ENCODE results near the gene REV3L.

The REV3L gene

DNA sequence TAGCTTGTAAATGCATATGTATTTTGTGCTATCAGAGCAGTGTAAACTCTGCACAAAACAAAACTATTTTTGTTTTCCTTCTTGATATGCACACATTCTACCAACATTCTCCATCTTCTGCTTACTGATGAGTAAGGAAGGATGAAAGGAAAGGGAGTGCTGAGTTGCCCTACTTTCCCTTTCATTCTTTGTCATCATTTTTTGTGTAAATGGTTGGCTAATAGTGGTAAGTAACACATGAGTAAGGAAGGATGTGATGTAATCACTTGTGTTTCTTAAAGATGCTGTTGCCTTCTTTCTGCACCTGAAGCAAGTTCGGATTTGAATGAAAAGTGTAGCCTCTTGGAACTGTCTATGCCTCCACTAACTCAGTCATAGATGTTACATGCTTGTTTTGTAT lies 4.6 kb upstream of the REV3L start:
- TF ChIP-seq, protein P1, sequence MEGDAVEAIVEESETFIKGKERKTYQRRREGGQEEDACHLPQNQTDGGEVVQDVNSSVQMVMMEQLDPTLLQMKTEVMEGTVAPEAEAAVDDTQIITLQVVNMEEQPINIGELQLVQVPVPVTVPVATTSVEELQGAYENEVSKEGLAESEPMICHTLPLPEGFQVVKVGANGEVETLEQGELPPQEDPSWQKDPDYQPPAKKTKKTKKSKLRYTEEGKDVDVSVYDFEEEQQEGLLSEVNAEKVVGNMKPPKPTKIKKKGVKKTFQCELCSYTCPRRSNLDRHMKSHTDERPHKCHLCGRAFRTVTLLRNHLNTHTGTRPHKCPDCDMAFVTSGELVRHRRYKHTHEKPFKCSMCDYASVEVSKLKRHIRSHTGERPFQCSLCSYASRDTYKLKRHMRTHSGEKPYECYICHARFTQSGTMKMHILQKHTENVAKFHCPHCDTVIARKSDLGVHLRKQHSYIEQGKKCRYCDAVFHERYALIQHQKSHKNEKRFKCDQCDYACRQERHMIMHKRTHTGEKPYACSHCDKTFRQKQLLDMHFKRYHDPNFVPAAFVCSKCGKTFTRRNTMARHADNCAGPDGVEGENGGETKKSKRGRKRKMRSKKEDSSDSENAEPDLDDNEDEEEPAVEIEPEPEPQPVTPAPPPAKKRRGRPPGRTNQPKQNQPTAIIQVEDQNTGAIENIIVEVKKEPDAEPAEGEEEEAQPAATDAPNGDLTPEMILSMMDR (IDR thresholded peaks at IDR 0.05; ENCODE audit: low read length), result no peak
- TF ChIP-seq EZH2phosphoT487 (IDR thresholded peaks at IDR 0.05; ENCODE audit: low read length) (no peak), EZH2 (optimal IDR thresholded peaks at IDR 0.05; ENCODE audit: low read depth, low read length) (no peak)
- no peaks in the 10 kb centered on the region for H3K9me2 ChIP-seq (replicated peaks; ENCODE audit: insufficient read depth, low read length)
- H3K9me3 ChIP-seq (replicated peaks; ENCODE audit: insufficient read depth, low read length), result no peaks in the 10 kb centered on the region
- H3K4me2 ChIP-seq (ENCODE audit: low read depth, low read length), result no peak overlapping the region
- no peak overlapping the region for H3K27ac ChIP-seq (ENCODE audit: low read length)
- H3K36me3 ChIP-seq (replicated peaks; ENCODE audit: insufficient read depth, low read length), result no peaks in the 10 kb centered on the region; the same call in 1 of the 2 replicates
- H3K79me2 ChIP-seq (ENCODE audit: low read length), result peaks cover 39% of the 10 kb centered on the region
- H4K20me1 ChIP-seq (ENCODE audit: insufficient read depth, low read length), result no peaks in the 10 kb centered on the region
- peaks cover 17% of the 10 kb centered on the region for H3K4me1 ChIP-seq (ENCODE audit: low read length)
- H3K4me3 ChIP-seq (ENCODE audit: low read length), result no peak overlapping the region
- no peak overlapping the region for H3K9ac ChIP-seq (ENCODE audit: low read length)
- H3F3A ChIP-seq (ENCODE audit: insufficient read depth, low read length), result peaks cover 13% of the 10 kb centered on the region
- DNase-seq, result no peak
- no peaks in the 10 kb centered on the region for H3K27me3 ChIP-seq (replicated peaks; ENCODE audit: insufficient read depth, low read length)
- no peak overlapping the region for H2AFZ ChIP-seq (ENCODE audit: low read length)

DNA sequence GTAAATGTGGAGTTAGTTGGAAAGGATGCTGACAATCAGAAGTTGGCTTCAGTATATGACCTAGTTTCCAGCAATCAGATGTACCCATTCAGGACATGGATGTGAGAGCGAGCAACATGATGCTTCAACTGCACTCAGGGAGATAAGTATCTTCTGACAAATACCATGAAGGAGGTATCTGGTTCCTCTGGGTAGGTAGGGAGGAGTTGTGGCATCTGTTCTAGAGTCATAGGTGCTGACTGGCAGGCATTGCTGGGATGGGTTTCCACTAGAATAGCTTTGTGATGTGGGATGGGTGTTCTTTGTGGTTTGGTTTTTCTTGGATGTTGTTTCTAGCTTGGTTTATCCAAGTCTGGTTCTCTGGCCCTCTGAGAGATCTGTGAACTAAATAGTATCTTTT lies 3.9 kb upstream of the REV3L start:
- Histone ChIP-seq H3K4me3 (ENCODE audit: low read length) (no peak overlapping the region), H3K36me3 (replicated peaks; ENCODE audit: insufficient read depth, low read length) (no peaks in the 10 kb centered on the region; the same call in 1 of the 2 replicates), H3F3A (ENCODE audit: insufficient read depth, low read length) (peaks cover 17% of the 10 kb centered on the region), H3K9ac (ENCODE audit: low read length) (no peak overlapping the region), H3K4me2 (ENCODE audit: low read depth, low read length) (no peak overlapping the region), H3K27ac (ENCODE audit: low read length) (no peak overlapping the region), H3K4me1 (ENCODE audit: low read length) (peaks cover 17% of the 10 kb centered on the region), H3K79me2 (ENCODE audit: low read length) (peaks cover 44% of the 10 kb centered on the region), H2AFZ (ENCODE audit: low read length) (no peak overlapping the region), H3K9me3 (replicated peaks; ENCODE audit: insufficient read depth, low read length) (no peaks in the 10 kb centered on the region), H3K27me3 (replicated peaks; ENCODE audit: insufficient read depth, low read length) (no peaks in the 10 kb centered on the region), H4K20me1 (ENCODE audit: insufficient read depth, low read length) (no peaks in the 10 kb centered on the region), H3K9me2 (replicated peaks; ENCODE audit: insufficient read depth, low read length) (no peaks in the 10 kb centered on the region)
- no peak for TF ChIP-seq EZH2phosphoT487 (IDR thresholded peaks at IDR 0.05; ENCODE audit: low read length)
- TF ChIP-seq EZH2 (optimal IDR thresholded peaks at IDR 0.05; ENCODE audit: low read depth, low read length), result no peak
- TF ChIP-seq, protein P1 (IDR thresholded peaks at IDR 0.05; ENCODE audit: low read length), result no peak
- DNase-seq, result no peak

- Histone ChIP-seq H3K9ac (ENCODE audit: low read length) (no peak overlapping the region), H3K4me1 (ENCODE audit: low read length) (peaks cover 17% of the 10 kb centered on the region), H4K20me1 (ENCODE audit: insufficient read depth, low read length) (no peaks in the 10 kb centered on the region), H3K27me3 (replicated peaks; ENCODE audit: insufficient read depth, low read length) (no peaks in the 10 kb centered on the region), H3K79me2 (ENCODE audit: low read length) (peaks cover 49% of the 10 kb centered on the region), H3K36me3 (replicated peaks; ENCODE audit: insufficient read depth, low read length) (no peaks in the 10 kb centered on the region; the same call in 1 of the 2 replicates), H3F3A (ENCODE audit: insufficient read depth, low read length) (peaks cover 22% of the 10 kb centered on the region), H3K4me3 (ENCODE audit: low read length) (no peak overlapping the region), H3K9me2 (replicated peaks; ENCODE audit: insufficient read depth, low read length) (no peaks in the 10 kb centered on the region), H2AFZ (ENCODE audit: low read length) (no peak overlapping the region), H3K27ac (ENCODE audit: low read length) (no peak overlapping the region), H3K4me2 (ENCODE audit: low read depth, low read length) (no peak overlapping the region), H3K9me3 (replicated peaks; ENCODE audit: insufficient read depth, low read length) (no peaks in the 10 kb centered on the region)
- no peak for DNase-seq
- no peak for TF ChIP-seq EZH2 (optimal IDR thresholded peaks at IDR 0.05; ENCODE audit: low read depth, low read length)
- TF ChIP-seq, protein P1 (IDR thresholded peaks at IDR 0.05; ENCODE audit: low read length), result no peak
These were observed 3.5 kb upstream of the REV3L start for GRCh38 chr6:111486475-111486874.

Data from MM.1S (cell line).